Measurements from ENCODE around the gene NRF1.
"Not testable (repeated sequence)": the region's sequence is repeated elsewhere in the genome, so short reads cannot be mapped to it uniquely, and the experiment has no call there.

DNA sequence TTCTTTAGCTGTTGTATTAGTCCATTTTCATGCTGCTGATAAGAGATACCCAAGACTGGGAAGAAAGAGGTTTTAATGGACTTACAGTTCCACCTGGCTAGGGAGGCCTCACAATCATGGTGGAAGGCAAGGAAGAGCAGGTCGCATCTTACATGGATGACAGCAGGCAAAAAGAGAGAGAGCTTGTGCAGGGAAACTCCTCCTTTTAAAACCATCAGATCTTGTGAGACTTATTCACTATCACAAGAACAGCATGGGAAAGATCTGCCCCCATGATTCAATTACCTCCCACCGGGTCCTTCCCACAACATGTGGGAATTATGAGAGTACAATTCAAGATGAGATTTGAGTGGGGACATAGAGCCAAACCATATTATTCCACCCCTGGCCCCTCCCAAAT is 48.4 kb downstream of the NRF1 start:
- not testable (repeated sequence) for TF ChIP-seq POLR2AphosphoS5 (IDR thresholded peaks at IDR 0.05; ENCODE audit: borderline replicate concordance, low read depth, low read length); EZH2 (IDR thresholded peaks at IDR 0.05); FOXP2 (optimal IDR thresholded peaks at IDR 0.05; ENCODE audit: control extremely low read depth, extremely low read length, insufficient read depth)

Measured in SK-N-MC (cell line).